HG03460 (cell line): ENCODE measurements around the gene NUAK1.

ENCODE experiments used
- ATAC-seq: cut with Tn5 transposase; IDR thresholded peaks from one replicate; pipeline ENCODE4 v1.9.1; 2021; ENCODE audit not compliant: unreplicated experiment

The NUAK1 gene

GRCh38 chr12:106138633-106139421 lies at the start of gene NUAK1:
NUAK1 (minus strand) TSS chr12:106138954; CDS start chr12:106138653, 301 bp downstream.
- ATAC-seq, result no peak

GRCh38 chr12:106188256-106188655 lies 49.5 kb upstream of the NUAK1 start:
- ATAC-seq, result no peak

- ATAC-seq, result no peak
These were observed 49.1 kb upstream of the NUAK1 start for GRCh38 chr12:106187842-106188241.

- no peak for ATAC-seq
These were observed 48.5 kb upstream of the NUAK1 start for GRCh38 chr12:106187155-106187789.

GRCh38 chr12:106183735-106184134 lies 45.0 kb upstream of the NUAK1 start:
- ATAC-seq, result no peak

GRCh38 chr12:106181401-106182114 lies 42.8 kb upstream of the NUAK1 start:
- no peak for ATAC-seq

GRCh38 chr12:106179086-106179485 lies 40.3 kb upstream of the NUAK1 start:
- no peak for ATAC-seq

- ATAC-seq, result no peak
These were observed 39.8 kb upstream of the NUAK1 start for GRCh38 chr12:106178562-106178961.

GRCh38 chr12:106176560-106176959 lies 37.8 kb upstream of the NUAK1 start:
- no peak for ATAC-seq

- no peak for ATAC-seq
These were observed 36.1 kb upstream of the NUAK1 start for GRCh38 chr12:106174876-106175275.

GRCh38 chr12:106173442-106173841 lies 34.7 kb upstream of the NUAK1 start:
- no peak for ATAC-seq

GRCh38 chr12:106171117-106171750 lies 32.5 kb upstream of the NUAK1 start:
- ATAC-seq, result no peak

- no peak for ATAC-seq
These were observed 31.5 kb upstream of the NUAK1 start for GRCh38 chr12:106170285-106170684.

GRCh38 chr12:106163712-106164111 lies 25.0 kb upstream of the NUAK1 start:
- ATAC-seq, result no peak

GRCh38 chr12:106161491-106161890 lies 22.7 kb upstream of the NUAK1 start:
- no peak for ATAC-seq

GRCh38 chr12:106160915-106161314 lies 22.2 kb upstream of the NUAK1 start:
- ATAC-seq, result no peak

- ATAC-seq, result no peak
These were observed 19.0 kb upstream of the NUAK1 start for GRCh38 chr12:106157802-106158201.

GRCh38 chr12:106154751-106155273 lies 16.1 kb upstream of the NUAK1 start:
- no peak for ATAC-seq

GRCh38 chr12:106152334-106152733 lies 13.6 kb upstream of the NUAK1 start:
- ATAC-seq, result no peak

- ATAC-seq, result no peak
These were observed 11.8 kb upstream of the NUAK1 start for GRCh38 chr12:106150555-106150954.

GRCh38 chr12:106149096-106149784 lies 10.5 kb upstream of the NUAK1 start:
- ATAC-seq, result no peak
